ENCODE data around the gene ALPK1. TPM values are rescaled to one million over a fixed set of nuclear protein-coding genes. Genes with fewer than 3 reads are reported as not detected.

Gene ALPK1
- total RNA-seq, 1 donor from 2014 or later, result 18.2 TPM

DNA sequence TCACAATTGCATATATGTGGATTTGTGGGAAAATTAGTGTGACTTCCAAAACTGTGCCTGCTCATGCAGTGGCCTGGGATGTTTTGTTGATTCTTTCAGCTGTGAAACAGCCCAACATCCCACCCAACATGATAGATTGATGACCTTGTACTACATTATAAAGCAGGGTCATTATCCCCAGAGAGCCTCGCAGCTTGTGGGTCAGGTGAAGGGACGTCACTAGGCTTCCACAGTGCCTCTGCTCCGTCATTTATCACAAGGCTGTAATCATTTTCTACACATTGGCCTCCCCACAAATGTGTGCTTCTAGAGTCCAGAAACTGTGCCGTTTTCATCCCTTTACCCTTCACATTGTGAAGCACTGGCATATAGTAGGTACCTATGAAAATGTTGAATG, 31.6 kb downstream of the ALPK1 start:
- no peak for DNase-seq

DNA sequence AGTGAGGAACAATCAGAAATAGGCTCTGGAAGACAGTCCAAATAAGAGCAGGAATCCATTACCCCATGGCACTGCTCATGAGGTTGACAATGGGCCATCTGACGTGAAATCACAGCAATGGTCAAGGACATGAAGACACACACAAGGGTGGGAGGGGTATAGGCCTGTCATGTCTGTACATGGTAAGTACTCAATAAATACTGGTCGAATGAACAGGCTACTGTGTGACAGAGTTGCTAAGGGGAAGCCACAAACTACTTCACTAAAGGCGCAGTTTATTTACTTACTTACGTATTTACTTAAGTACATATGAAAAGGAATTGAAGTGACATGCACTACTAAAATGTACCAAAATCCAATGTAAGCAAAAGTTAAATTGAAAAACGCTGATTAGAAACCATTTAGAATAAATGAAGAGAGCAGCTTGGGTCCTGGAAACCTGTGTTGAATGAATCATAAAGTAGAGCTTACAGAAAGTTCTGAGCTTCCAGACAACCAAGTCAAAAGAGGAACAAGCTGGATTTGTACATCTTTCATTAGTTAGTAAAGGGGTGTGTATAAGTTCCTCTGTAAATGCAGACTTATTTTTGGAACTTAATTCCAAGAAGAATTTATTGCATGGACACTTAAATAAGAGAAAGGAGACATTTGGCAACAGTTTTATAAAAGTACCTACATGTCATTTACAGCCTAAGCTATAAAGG, 32.7 kb downstream of the ALPK1 start:
- no peak for DNase-seq

DNA sequence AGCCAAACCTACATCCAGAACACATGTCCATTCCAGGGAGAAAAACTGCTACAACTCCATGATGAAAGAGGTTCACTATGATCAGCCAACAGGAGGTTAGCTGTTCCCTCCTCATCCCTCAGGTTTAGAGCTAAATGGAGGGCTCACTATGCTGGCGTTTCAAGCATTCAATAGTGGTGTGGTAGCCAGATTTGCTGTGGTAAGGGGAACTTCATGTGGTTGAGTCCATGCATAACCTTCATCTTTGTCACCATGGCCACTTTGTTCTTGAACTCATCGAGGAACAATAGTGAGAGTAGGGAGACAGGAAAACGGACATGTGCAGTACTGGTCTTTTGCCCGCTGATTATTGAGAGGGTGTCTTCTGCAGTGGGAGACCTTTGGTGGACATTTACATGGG, 33.8 kb downstream of the ALPK1 start:
- no peak for DNase-seq

DNA sequence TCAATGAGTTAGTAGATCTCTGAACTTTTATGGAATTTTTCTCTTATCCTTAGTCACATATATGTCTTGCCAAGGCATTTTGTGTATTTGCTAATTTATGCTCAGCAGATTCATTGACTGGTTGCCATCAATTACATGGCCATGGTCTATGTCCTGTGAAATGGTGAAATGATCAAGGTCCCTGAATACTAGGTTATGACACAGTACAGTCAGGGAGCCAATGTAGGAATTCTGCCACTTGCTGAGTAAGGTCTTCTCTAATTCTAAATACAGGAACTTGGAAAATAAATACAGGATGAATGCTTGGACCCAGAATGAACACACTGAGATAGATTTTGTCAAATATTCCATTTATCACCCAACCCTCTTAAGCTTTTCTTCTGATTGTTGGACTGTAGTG, 35.2 kb downstream of the ALPK1 start:
- DNase-seq, result no peak

DNA sequence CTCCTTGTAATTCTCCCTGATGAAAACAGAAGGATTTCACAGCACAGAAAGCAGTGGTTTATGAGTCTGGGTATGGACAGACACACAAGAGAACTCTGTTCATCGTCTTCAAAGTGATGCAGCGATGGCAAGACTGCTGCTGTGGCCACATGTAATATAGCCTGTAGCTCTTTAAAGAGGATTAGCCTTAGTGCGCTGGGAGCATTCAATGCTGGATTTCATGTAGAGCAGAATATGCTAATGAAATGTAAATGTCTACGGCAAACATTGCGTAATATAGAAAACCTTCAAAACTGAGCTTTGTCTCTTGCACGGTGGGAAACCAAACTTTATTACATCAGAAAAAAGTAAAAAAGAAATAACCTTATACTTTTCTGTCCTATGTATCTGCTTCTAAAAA, 42.9 kb downstream of the ALPK1 start:
- DNase-seq, result no peak

DNA sequence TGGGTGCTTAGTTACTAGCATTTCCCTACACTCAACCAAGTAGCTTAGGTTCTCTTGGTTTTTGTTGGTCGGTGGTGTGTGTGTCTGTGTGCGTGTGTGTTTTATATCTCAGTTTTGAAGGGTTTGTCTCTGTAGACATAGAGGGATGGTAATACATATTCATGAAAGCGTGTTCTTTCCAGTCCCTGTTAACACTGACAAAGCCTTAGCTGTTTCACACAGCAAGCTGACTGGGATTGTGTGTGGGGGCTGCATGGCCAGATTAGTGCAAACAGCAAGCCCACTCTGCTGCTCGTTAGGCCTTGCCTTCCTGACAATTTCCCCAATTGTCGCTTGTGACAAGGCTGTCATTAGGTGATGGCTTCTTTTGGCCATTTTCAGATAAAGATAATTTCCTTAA, 43.9 kb downstream of the ALPK1 start:
- DNase-seq, result no peak

DNA sequence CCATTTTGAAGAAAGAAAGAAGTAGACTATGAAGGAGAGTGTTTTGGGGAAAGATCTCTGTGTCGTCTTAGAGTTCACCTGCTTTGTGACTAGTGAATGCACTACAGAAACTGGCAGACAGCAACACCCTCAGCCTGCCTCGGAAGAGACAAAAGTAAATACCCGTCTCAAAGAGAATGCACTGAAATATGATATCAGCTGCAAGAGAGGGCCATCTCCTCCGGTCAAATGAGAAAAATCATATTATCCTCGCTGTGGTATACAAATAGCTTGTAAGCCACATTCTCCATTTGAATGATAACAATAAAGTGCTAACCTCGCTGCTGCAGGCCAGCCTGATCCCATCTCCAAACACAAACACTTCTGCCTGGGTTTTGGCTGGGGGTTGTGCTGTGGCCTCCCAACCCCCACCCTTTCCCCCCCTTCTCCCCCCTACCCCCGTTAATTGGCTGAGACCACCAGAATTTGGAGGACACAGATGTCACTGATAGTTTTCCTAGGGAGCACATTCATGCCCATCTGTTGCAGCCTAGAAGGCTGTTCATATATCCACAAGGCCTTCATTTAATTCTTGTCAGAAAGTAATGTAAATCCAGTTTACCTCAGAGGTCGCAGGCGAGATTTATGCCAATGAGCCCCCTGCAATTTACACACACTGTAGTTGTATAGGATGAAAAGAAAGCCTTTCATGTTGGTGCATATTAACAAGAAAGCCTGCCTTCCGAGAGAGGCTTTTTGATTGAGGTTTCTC, 46.3 kb downstream of the ALPK1 start:
- no peak for DNase-seq

DNA sequence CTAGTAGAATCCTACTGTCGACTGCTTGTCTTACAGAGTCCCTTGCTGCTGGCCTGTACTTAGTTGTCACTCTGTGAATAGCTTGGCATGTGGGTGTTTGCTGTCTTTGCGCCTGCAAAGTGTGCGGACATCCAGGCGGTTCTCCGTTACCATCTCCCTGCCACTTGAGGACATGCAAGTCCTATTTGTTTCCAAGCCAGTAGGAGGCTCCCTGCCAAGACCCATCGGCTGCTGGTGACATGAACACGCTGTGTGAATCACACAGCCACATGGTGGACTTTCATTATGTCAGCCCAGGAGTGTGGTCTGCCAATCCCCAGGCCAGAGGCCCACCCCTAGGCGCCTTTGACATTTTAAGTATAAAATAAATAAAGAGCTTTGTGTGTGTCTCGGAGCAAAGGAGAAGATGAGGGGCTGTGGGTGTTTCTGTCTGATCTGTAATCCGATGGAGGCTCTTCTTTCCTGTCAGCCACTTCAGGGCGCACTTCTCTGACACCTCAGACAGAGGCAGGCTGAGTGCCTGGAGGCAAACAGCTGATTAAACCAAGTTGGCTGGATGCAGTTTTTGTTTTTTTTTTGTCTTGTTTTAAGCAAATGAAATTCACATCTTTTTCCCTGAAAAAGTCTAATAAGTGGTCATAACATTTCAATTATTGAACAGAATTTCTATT, 51.5 kb downstream of the ALPK1 start:
- no peak for DNase-seq

DNA sequence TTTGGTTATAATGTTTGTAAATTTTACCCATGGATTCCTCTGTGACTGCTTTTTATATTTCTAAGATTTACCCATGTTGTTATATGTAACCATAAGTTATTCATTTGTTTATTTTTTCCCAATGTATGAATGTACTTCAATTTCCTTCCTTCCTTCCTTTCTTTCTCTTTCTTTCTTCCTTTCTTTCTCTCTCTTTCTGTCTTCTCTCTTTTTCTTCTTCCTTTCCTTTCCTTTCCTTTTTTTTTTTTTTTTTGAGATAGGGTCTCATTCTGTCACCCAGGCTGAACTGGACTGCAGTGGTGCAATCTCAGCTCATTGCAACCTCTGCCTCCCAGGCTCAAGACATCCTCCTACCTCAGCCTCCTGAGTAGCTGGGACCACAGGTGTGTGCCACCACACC, 55.6 kb downstream of the ALPK1 start:
- no peak for DNase-seq

DNA sequence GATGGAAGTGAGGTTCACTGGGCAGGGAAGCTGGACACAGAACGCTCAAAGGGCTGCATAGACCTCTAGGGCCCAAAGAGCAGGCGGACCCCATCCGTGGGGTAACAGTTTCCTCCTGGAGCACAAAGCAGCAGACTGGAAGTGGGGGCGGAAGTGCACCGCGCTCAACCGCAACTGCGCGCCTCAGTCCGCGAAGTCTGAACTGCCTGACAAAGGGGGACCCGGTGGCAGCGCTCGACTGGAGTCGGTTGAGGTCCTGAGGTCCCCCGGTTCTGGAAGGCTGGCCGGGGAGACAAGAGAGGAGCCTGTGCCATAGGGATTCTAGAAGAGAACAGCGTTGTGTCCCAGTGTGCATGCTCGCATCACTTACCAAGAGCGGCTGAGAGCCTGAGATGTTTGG, 58.5 kb downstream of the ALPK1 start:
- DNase-seq, result no peak

DNA sequence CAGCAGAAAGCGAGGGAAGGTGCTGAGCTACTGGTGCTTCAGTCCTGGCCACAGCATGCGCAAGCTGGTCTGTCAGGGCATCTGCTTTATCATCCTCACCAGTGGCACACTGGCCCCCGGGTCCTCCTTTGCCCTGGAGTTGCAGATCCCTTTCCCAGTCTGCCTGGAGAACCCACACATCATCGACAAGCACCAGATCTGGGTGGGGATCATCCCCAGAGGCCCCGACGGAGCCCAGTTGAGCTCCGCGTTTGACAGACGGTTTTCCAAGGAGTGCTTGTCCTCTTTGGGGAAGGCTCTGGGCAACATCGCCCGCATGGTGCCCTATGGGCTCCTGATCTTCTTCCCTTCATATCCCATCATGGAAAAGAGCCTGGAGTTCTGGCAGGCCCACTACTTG, 60.3 kb downstream of the ALPK1 start:
- DNase-seq, result no peak

DNA sequence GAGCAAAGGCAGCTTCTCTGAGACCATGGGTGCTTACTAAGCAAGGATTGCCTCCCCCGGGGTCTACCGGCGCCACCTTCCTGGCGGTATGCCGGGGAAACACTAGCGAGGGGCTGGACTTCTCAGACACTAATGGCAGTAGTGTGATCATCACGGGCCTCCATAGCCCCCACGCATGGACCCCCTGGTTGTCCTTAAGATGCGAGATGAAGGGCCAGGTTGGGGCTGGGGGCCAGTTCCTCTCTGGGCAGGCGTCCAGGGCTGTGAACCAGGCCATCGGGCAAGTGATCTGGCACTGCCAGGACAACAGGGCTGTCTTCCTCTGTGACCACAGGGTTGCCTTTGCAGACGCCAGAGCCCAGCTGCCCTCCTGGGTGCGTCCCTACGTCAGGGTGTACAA, 60.7 kb downstream of the ALPK1 start:
- no peak for DNase-seq

DNA sequence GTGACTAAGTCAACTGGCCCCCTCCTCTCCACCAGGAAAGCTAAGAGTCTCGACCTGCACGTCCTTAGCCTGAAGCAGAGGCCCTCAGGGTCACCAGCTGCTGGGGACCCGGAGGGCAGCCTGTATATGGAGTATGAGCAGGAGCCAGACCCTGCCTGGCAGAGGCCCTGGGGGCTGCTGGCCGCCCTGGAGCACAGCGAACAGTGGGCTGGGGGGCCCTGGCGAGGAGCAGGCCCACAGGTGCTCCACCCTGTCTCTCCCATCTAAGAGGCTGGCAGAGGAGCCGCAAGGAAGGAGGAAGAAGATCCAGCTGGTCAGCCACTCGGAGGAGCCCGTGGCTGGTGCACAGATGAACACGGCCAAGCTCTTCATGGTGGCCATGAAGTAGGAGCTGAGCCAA, 61.2 kb downstream of the ALPK1 start:
- DNase-seq, result no peak

DNA sequence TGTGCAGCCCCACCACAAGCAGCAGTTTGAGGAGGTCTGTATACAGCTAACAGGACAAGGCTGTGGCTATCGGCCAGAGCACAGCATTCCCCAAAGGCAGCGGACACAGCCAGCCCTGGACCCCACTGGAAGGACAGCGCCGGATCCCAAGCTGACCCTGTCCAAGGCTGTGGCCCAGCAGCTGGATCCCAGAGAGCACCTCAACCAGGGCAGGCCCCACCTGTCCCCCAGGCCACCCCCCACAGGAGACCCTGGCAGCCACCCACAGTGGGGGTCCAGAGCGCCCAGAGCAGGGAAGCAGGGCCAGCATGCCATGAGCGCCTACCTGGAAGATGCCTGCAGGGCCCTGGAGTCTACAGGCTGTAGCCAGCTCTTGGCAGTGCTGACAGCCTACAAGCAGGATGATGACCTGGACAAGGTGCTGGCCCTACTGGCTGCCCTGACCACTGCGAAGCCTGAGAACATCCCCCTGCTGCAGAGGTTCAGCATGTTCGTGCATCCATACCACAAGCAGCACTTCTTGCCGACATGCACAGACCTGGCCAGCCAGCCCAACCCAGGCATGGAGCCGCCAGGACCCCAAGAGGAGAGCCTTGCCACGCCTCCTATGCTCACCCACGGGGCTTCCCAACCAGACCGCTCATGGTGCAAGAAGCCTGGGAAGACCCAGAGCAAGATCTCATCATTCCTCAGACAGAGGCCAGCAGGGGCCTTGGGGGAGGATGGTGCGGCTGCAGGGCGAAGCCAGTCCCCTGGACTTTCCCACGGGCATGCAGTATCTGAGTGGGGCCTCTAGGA, 62.0 kb downstream of the ALPK1 start:
- DNase-seq, result no peak

DNA sequence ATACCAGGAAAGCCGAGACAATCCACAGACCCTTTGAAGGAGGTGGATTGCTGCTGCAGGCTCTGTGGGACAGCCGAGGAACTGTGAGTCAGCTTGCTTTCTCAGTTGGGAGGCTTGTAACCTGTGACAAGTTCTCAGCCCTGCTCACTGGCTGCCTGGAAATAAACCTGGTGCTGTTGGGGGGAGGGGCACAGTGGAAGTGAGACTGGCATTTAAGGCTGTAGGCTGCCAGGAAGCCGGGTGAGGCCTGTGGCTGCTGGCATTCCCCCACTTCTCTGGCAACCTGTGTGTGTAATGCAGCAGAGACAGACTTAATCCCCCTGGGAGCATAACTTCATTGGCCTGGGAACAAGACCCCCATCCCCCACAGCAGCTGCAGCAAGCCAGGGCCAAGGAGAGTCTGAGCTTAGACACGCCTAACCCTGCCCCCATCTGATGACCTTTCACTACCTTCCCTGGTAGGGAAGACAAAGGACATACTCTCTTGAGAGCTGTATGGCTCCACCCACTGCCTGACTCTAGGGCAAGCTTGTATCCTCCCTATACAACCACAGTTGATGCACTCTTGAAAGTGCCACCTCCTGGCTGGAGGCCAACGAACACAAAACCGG, 64.1 kb downstream of the ALPK1 start:
- no peak for DNase-seq

DNA sequence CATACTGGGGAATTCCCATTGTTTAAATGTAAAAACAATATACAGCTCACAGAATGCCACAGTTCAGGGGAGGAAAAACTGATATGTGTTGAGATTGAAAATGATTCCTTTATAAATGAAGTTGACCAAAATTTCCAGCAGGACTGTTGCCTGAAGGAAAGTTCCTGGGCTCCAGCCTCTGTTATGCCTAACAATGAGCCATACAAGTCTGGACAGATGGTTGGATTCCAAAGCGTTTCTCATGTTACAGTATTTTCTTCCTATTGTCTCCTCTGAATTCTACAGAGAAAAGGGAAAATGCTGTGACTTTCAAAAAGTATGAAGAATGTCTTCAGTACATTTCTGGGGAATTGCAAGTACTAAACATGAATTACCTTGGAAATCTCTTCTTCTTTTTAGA, 73.3 kb downstream of the ALPK1 start:
- DNase-seq, result no peak

DNA sequence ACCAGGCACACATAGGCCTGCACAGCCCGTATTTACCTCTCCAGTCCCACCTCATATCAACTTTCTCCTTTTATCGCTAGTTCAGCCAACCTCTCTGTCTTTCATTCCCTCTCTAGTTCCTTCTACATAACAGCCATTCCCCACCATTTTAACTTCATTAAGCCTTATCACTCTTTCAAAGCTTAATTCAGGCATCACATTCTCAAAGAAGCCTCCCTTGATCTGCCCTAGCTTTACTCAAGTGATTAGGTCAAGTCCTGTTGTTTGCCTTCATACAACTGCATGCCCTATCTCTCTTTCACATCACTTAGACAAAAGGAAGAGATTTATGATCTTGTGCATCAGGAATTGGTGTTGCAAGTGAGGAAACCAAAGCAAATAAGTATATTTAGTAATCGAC, 74.2 kb downstream of the ALPK1 start:
- no peak for DNase-seq

DNA sequence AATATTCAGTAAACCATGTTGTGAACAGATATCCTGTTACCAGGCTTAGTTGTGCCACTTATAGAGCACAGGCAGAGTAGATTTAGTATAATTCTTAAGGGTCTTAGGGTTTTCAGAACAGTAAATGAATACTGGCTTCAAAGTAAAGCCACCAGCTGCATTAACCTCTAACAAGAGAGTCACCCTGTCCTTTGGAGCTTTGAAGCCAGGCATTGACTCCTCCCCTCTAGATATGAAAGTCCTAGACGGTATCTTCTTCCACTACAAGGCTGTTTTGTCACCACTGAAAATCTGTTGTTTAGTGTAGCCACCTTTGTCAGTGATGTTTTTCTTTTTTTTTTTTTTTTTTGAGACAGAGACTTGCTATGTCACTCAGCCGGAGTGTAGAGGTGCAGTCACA, 77.7 kb downstream of the ALPK1 start:
- DNase-seq, result no peak

DNA sequence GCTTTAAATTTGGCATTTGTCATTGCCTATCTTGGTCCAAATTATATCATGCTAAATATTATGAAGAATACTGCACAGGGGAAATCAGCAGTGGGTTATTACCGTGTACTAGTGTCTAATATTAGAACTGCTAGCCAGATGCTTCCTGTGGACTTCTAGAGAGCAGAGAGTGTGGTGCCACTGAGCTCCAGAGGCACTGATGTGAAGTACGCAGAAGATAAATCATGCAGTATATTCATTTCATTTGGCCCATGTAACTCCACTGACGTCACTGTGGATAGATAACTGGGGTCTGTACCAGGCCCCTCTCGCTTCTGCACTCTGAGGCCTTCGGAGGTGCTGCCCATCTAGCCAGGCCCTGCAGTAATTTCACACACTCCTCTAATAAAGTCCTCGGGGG, 80.0 kb downstream of the ALPK1 start:
- DNase-seq, result no peak

DNA sequence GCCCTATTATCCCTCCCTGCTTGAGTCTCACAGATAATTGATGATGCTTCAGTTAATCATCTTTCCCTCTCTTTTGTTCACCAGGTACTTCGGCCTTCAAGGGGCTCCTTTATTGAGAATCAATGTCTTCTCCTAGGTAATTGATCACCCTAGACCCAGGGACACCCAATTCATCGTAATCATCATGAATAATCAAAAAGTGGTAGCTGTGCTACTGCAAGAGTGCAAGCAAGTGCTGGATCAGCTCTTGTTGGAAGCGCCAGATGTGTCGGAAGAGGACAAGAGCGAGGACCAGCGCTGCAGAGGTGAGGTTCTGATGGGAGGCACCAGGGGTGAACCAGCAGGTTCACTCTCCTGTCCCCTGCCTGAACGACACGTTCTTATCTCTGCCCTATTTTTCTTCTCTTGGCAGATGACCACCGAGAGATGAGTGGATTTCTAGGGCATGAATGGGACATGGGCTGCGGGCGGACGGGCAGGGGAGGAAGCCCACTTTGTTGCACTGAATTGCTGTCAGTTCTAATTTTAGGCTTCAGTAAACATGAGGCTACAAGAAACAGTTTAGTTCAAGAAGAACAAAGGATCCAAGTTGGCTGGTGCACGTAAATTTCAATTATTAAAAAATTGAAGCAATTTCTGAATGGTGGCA, 80.5 kb downstream of the ALPK1 start:
- DNase-seq, result no peak

DNA sequence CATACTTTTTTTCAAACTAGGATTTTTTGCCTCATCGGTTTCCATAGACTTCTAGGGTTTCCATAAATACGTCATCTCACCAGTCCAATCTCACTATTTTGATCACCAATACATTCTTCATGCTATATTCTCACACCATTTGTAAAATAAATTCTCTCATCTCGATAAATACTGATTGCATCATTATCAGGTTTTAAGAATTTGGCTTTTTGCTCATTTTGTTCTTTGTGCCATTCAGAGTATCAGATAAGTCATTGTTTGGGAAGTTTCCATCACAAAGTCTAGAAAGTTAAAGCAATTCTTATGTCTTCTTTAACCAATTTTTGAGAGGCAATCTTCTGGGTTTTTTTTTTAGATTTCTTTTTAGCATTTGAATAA, 81.1 kb downstream of the ALPK1 start:
- DNase-seq, result no peak

DNA sequence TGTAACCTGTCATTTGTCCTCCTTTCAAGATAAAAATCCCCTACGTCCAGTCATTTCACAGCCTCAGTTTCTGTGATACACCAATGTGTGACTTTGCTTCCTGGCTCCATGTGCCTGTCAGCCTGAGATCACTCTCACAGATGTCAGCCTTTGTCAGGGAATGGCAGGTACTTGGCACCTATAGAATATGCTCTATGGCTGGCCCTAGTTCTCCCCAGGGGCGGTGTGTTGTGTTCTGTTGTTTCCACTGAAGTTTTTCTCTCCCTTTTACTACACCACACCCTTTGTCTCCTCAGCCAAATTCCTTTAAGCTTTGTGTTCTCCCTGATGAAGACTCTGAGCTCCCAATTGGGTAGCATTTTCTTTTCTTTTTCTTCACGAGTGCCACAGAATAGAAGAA, 81.7 kb downstream of the ALPK1 start:
- DNase-seq, result no peak
